Adrenal gland (tissue), 12 donors: ENCODE measurements around the gene TCF15. TPM values are rescaled to one million over a fixed set of nuclear protein-coding genes. Genes with fewer than 3 reads are reported as not detected.

Experiments used
- DNase-seq, 7 donors: peaks; one replicate each; pipeline ENCODE4 v3.0.0-alpha.2; 2019 to 2020
- H3K27ac ChIP-seq, 5 donors: fragments of 200-600 bp; sonication (generic) in 4 of 5; 1 replicate in 3 of 5; 2 replicates in 2 of 5; pipeline versions ENCODE4 v1.5.1 to v1.8.0; 2016 to 2020; ENCODE audit warnings: mild to moderate bottlenecking in 1 of 5
- H3K27me3 ChIP-seq: fragments of 200-600 bp; 2 replicates; pipeline ENCODE4 v1.8.0; 2021
- H3K36me3 ChIP-seq, 2 donors: fragments of 200-600 bp; replicated peaks in 1 of 2; 1 replicate in 1 of 2; 2 replicates in 1 of 2; pipeline versions ENCODE4 v1.5.1 to v1.8.0; 2018 to 2022
- H3K4me1 ChIP-seq, 2 donors: fragments of 200-600 bp; replicated peaks in 1 of 2; 1 replicate in 1 of 2; 2 replicates in 1 of 2; pipeline versions ENCODE4 v1.5.1 to v1.8.0; 2018 to 2021
- H3K4me3 ChIP-seq, 4 donors: fragments of 200-600 bp; sonication (generic) in 3 of 4; one replicate each; pipeline ENCODE4 v1.5.1; 2016 to 2018
- H3K9me3 ChIP-seq, 3 donors: fragments of 200-600 bp; sonication (generic) in 1 of 3; replicated peaks in 1 of 3; 1 replicate in 2 of 3; 2 replicates in 1 of 3; pipeline versions ENCODE4 v1.5.1 to v1.8.0; 2016 to 2021
- CTCF ChIP-seq, 6 experiments: fragments of 450-650 bp in 4 of 6; fragments of 200-600 bp in 2 of 6; sonication (generic) in 1 of 6; IDR thresholded peaks; 1 replicate in 5 of 6; 2 replicates in 1 of 6; pipeline versions ENCODE4 v1.5.1 to v1.8.0; 2016 to 2021; ENCODE audit warnings: antibody characterized with exemption in 6 of 6, mild to moderate bottlenecking in 2 of 6, moderate library complexity in 1 of 6
- POLR2A ChIP-seq, 2 donors: fragments of 450-650 bp; IDR thresholded peaks; one replicate each; pipeline ENCODE4 v1.6.1; 2017; ENCODE audit warnings: antibody characterized with exemption in 2 of 2, mild to moderate bottlenecking in 2 of 2, moderate library complexity in 1 of 2
- WGBS, 4 donors: extraction: QIAGEN DNeasy Blood & Tissue Kit in 2 of 4; methylation state at CpG; one replicate each; pipeline versions ENCODE4 v1.1.5 to v1.1.7; 2013 to 2017; 5-methylcytosine and 5-hydroxymethylcytosine counted together
- intact Hi-C, 2 donors: fragments of 100-400 bp; cut with DNase I; formaldehyde crosslinking; loops; one replicate each; pipeline versions ENCODE4 v1.14.1 to v1.15.0; 2022 to 2023
- polyA plus RNA-seq, 3 donors: library from polyadenylated mRNA; stranded (reverse); fragments of 200-250 nt in 2 of 3; fragments of 350-450 nt in 1 of 3; fragmentation: Illumina TruSeq in 1 of 3; extraction: RNeasy Lipid Tissue Mini Kit (QIAGEN cat#74804) in 1 of 3; gene quantifications; one replicate each; pipeline ENCODE4 v1.2.3, GENCODE V29; 2013 to 2014
- total RNA-seq, 9 donors: library from RNA; depleted of rRNA in 4 of 9; stranded (reverse); fragments of >200 nt in 4 of 9; fragments of 120-200 nt in 1 of 9; fragmentation: NEBNext Ultra II Directional in 1 of 9; extraction: Animal tissue kit (Norgen Biotek cat#: 25700) in 1 of 9; gene quantifications; one replicate each; pipeline versions ENCODE4 v1.1.0 to v1.2.4, GENCODE V29; 2013 to 2023
- donor health status: healthy with polysubstance abuse.
- donor health status: Bipolar disorder and iron deficiency.
- donor health status: DM: yes; HTN: yes; CAD: no.
- donor health status: DM: no; HTN: no; CAD: no.
- donor health status: DM: no; HTN: no; CAD: no.
- donor health status: DM: yes; HTN: yes; CAD: no.

TCF15 gene
- total and polyA plus RNA-seq, 12 donors = 0.31 to 3.0 (median 0.96) TPM

GRCh38 chr20:626579-626978, 16.5 kb upstream of the TCF15 start:
- Histone ChIP-seq H3K4me3 (no peak overlapping the region), H3K27me3 (no peaks in the 10 kb centered on the region), H3K27ac (no peak overlapping the region), H3K9me3 (no peaks in the 10 kb centered on the region), H3K4me1 (no peaks in the 10 kb centered on the region), H3K36me3 (no peaks in the 10 kb centered on the region)
- intact Hi-C loops = no loop called here
- 63 to 77% (median 66%) methylated on average over 2 of the region's 2 CpGs for WGBS, 4 donors
- DNase-seq = no peak
- TF ChIP-seq POLR2A (IDR thresholded peaks at IDR 0.05) = no peak
- no peak for TF ChIP-seq CTCF (IDR thresholded peaks at IDR 0.05)

- H3K27ac ChIP-seq = no peak overlapping the region
- no peaks in the 10 kb centered on the region for H3K36me3 ChIP-seq
- no peaks in the 10 kb centered on the region for H3K9me3 ChIP-seq
- no peaks in the 10 kb centered on the region for H3K4me1 ChIP-seq
- no peak for TF ChIP-seq CTCF (IDR thresholded peaks at IDR 0.05)
- no peak for TF ChIP-seq POLR2A (IDR thresholded peaks at IDR 0.05)
- peak in 2 of 7 donors; percentile 17 to 21 for DNase-seq
- H3K4me3 ChIP-seq = no peak overlapping the region
- WGBS, 4 donors = 78 to 90% (median 87%) methylated on average over 4 of the region's 4 CpGs
- intact Hi-C loops = no loop called here
- no peaks in the 10 kb centered on the region for H3K27me3 ChIP-seq
Observed at GRCh38 chr20:625360-625932, 15.3 kb upstream of the TCF15 start.

GRCh38 chr20:623704-624103, 13.6 kb upstream of the TCF15 start:
- no peaks in the 10 kb centered on the region for H3K36me3 ChIP-seq
- intact Hi-C loops = no loop called here
- no peaks in the 10 kb centered on the region for H3K27me3 ChIP-seq
- 66 to 70% (median 68%) methylated on average over 4 of the region's 4 CpGs for WGBS, 4 donors
- TF ChIP-seq CTCF (IDR thresholded peaks at IDR 0.05) (no peak), POLR2A (IDR thresholded peaks at IDR 0.05) (no peak)
- H3K9me3 ChIP-seq = no peaks in the 10 kb centered on the region
- no peak for DNase-seq
- H3K4me3 ChIP-seq = no peak overlapping the region
- no peak overlapping the region for H3K27ac ChIP-seq
- H3K4me1 ChIP-seq = no peaks in the 10 kb centered on the region

GRCh38 chr20:623021-623420, 12.9 kb upstream of the TCF15 start:
- no peak overlapping the region for H3K27ac ChIP-seq
- no peak for DNase-seq
- no peaks in the 10 kb centered on the region for H3K9me3 ChIP-seq
- H3K4me3 ChIP-seq = no peak overlapping the region
- intact Hi-C loops = no loop called here
- no peaks in the 10 kb centered on the region for H3K27me3 ChIP-seq
- no peaks in the 10 kb centered on the region for H3K4me1 ChIP-seq
- no peaks in the 10 kb centered on the region for H3K36me3 ChIP-seq
- TF ChIP-seq CTCF (IDR thresholded peaks at IDR 0.05) (no peak), POLR2A (IDR thresholded peaks at IDR 0.05) (no peak)
- 14 to 35% (median 24%) methylated on average over 3 to 4 of the region's 4 CpGs for WGBS, 4 donors
